ENCODE measurements around the gene ZBTB7C. TPM values are rescaled to one million over a fixed set of nuclear protein-coding genes. Genes with fewer than 3 reads are reported as not detected.
A peak's percentile ranks its signal among the peaks of the same experiment; 100 is the strongest.

The ZBTB7C gene
- polyA plus RNA-seq, 1 donor = 1.7 TPM

DNA sequence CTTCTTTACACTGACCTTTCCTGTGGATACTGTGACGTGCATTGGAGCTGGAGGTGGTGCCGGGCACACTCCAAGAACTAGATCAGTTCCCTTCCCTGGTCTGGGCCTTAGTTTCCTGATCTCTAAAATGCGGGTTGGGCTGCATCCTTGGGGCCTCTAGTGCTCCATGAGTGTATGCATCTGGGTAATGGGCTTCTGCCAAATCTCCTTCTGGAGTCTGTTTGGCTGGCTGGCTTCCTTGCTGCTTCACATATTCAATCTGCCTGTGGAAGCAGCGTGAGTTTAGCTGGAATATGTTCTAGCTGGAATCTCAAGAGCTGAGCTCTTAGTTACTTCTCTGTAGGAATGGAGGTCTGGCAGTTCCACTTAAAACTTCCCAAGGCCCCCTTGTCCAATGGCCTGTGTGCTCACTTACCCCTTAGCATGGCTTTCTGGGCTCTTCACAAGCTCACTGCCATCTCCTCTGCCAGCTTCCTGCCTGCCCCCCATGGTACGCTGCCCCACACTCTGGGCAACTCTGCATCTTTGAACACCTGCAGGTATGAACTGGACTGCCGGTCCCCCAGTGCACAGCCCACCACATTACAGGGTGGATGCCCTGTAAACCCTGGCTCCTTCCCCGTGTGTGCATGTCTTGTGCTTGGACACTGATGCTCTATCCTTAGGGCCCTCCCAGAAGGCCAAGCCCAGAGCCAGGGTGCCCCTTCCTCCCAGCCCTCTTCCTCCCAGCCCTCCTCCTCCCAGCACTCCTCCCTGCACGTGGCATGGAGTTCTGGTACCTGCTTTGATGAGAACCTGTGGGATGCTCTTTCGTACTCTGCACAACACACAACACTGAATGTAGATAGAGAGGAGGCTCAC lies 375.2 kb downstream of the ZBTB7C start:
- no peaks in the 10 kb centered on the region for H3K36me3 ChIP-seq (ENCODE audit: control insufficient read depth, insufficient read depth, low read length)
- H3K4me3 ChIP-seq (ENCODE audit: low read length) = no peak overlapping the region
- no CpG with 5 or more reads among the region's 9 CpGs for WGBS (ENCODE audit: insufficient coverage, low lambda C conversion rate)
- no peak for DNase-seq
- H3K27me3 ChIP-seq (ENCODE audit: control insufficient read depth, insufficient read depth, low read length) = no peaks in the 10 kb centered on the region
- H3K4me1 ChIP-seq (ENCODE audit: control insufficient read depth, insufficient read depth, low read length) = no peaks in the 10 kb centered on the region
- no peak overlapping the region for H3K27ac ChIP-seq (ENCODE audit: low read length)
- H3K9me3 ChIP-seq (ENCODE audit: control insufficient read depth, low read depth, low read length) = no peaks in the 10 kb centered on the region

GRCh38 chr18:48032876-48033789 lies 376.1 kb downstream of the ZBTB7C start:
- Histone ChIP-seq H3K36me3 (ENCODE audit: control insufficient read depth, insufficient read depth, low read length) (no peaks in the 10 kb centered on the region), H3K4me1 (ENCODE audit: control insufficient read depth, insufficient read depth, low read length) (no peaks in the 10 kb centered on the region), H3K27ac (ENCODE audit: low read length) (no peak overlapping the region), H3K9me3 (ENCODE audit: control insufficient read depth, low read depth, low read length) (no peaks in the 10 kb centered on the region), H3K4me3 (ENCODE audit: low read length) (no peak overlapping the region), H3K27me3 (ENCODE audit: control insufficient read depth, insufficient read depth, low read length) (no peaks in the 10 kb centered on the region)
- DNase-seq = no peak
- WGBS (ENCODE audit: insufficient coverage, low lambda C conversion rate) = no CpG with 5 or more reads among the region's 3 CpGs

DNA sequence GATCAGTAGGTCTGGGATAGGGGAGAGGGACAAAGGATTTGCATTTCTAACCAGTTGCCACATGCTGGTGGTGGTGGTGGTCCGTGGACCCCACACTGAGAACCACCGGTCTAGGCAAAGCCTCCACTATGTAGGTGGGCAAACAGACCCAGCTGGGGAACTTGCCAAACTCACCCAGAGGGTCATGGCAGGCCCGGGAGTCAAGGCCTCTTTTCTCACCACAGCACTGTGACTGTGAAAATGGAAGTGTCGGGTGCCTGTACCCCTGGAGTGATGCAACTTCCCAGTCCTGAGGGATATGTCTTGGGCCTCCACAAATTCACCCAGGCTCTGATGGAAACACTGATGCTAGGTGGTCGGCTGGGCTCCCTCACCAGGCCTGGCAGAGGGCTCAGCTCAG lies 377.5 kb downstream of the ZBTB7C start:
- Histone ChIP-seq H3K27ac (ENCODE audit: low read length) (no peak overlapping the region), H3K36me3 (ENCODE audit: control insufficient read depth, insufficient read depth, low read length) (no peaks in the 10 kb centered on the region), H3K9me3 (ENCODE audit: control insufficient read depth, low read depth, low read length) (no peaks in the 10 kb centered on the region), H3K27me3 (ENCODE audit: control insufficient read depth, insufficient read depth, low read length) (no peaks in the 10 kb centered on the region), H3K4me3 (ENCODE audit: low read length) (no peak overlapping the region), H3K4me1 (ENCODE audit: control insufficient read depth, insufficient read depth, low read length) (no peaks in the 10 kb centered on the region)
- WGBS (ENCODE audit: insufficient coverage, low lambda C conversion rate) = no CpG with 5 or more reads among the region's 5 CpGs
- DNase-seq = no peak

- Histone ChIP-seq H3K36me3 (ENCODE audit: control insufficient read depth, insufficient read depth, low read length) (no peaks in the 10 kb centered on the region), H3K27me3 (ENCODE audit: control insufficient read depth, insufficient read depth, low read length) (no peaks in the 10 kb centered on the region), H3K27ac (ENCODE audit: low read length) (no peak overlapping the region), H3K4me3 (ENCODE audit: low read length) (no peak overlapping the region), H3K4me1 (ENCODE audit: control insufficient read depth, insufficient read depth, low read length) (no peaks in the 10 kb centered on the region), H3K9me3 (ENCODE audit: control insufficient read depth, low read depth, low read length) (no peaks in the 10 kb centered on the region)
- DNase-seq = peak; percentile 61 to 63
- no CpG with 5 or more reads among the region's 4 CpGs for WGBS (ENCODE audit: insufficient coverage, low lambda C conversion rate)
Measured at GRCh38 chr18:48030616-48031480, 378.3 kb downstream of the ZBTB7C start.

DNA sequence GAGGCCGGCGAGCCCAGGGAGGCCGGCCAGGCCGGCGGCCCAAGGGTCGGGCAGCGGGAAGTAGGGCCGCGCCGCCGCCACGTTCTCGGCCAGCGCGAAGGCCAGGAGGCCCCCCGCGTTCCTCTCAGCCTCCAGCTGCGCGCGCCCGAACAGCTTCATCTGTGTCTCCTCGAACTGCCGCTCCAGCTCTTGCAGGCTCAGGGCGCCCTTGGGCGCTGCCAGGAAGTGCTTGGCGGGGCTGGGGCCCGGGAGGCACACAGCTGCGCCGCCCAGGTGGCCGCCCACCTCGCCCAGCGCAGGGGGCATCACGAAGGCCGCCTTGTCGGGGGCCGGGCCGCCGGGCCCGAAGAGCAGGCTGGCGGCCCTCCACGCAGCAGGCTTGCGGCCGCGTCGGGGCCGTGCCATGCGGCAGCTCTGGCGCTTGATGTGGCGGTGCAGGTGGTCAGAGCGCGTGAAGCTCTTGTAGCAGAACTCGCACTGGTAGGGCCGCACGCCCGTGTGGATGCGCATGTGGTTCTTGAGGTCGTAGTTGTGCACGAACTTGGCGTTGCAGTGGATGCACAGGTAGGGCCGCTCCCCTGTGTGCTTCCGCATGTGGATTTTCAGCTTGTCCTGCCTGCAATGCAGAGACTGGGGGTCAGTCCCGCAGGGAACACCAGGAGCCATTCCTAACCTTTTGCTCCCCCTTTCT lies 379.7 kb downstream of the ZBTB7C start:
- Histone ChIP-seq H3K27me3 (ENCODE audit: control insufficient read depth, insufficient read depth, low read length) (no peaks in the 10 kb centered on the region), H3K36me3 (ENCODE audit: control insufficient read depth, insufficient read depth, low read length) (no peaks in the 10 kb centered on the region), H3K9me3 (ENCODE audit: control insufficient read depth, low read depth, low read length) (no peaks in the 10 kb centered on the region), H3K27ac (ENCODE audit: low read length) (no peak overlapping the region), H3K4me3 (ENCODE audit: low read length) (no peak overlapping the region), H3K4me1 (ENCODE audit: control insufficient read depth, insufficient read depth, low read length) (no peaks in the 10 kb centered on the region)
- no CpG with 5 or more reads among the region's 62 CpGs for WGBS (ENCODE audit: insufficient coverage, low lambda C conversion rate)
- no peak for DNase-seq

- Histone ChIP-seq H3K27ac (ENCODE audit: low read length) (no peak overlapping the region), H3K9me3 (ENCODE audit: control insufficient read depth, low read depth, low read length) (no peaks in the 10 kb centered on the region), H3K27me3 (ENCODE audit: control insufficient read depth, insufficient read depth, low read length) (no peaks in the 10 kb centered on the region), H3K36me3 (ENCODE audit: control insufficient read depth, insufficient read depth, low read length) (no peaks in the 10 kb centered on the region), H3K4me1 (ENCODE audit: control insufficient read depth, insufficient read depth, low read length) (peaks cover 1% of the 10 kb centered on the region), H3K4me3 (ENCODE audit: low read length) (no peak overlapping the region)
- WGBS (ENCODE audit: insufficient coverage, low lambda C conversion rate) = no CpG with 5 or more reads among the region's 4 CpGs
- DNase-seq = no peak
Measured at GRCh38 chr18:48028696-48029095, 380.5 kb downstream of the ZBTB7C start.

- Histone ChIP-seq H3K4me1 (ENCODE audit: control insufficient read depth, insufficient read depth, low read length) (peaks cover 4% of the 10 kb centered on the region), H3K27me3 (ENCODE audit: control insufficient read depth, insufficient read depth, low read length) (no peaks in the 10 kb centered on the region), H3K9me3 (ENCODE audit: control insufficient read depth, low read depth, low read length) (no peaks in the 10 kb centered on the region), H3K27ac (ENCODE audit: low read length) (no peak overlapping the region), H3K36me3 (ENCODE audit: control insufficient read depth, insufficient read depth, low read length) (no peaks in the 10 kb centered on the region), H3K4me3 (ENCODE audit: low read length) (no peak overlapping the region)
- WGBS (ENCODE audit: insufficient coverage, low lambda C conversion rate) = no CpG with 5 or more reads among the region's 6 CpGs
- no peak for DNase-seq
Measured at GRCh38 chr18:48028081-48028480, 381.1 kb downstream of the ZBTB7C start.

GRCh38 chr18:48027401-48027963 lies 381.7 kb downstream of the ZBTB7C start:
- H3K4me3 ChIP-seq (ENCODE audit: low read length) = no peak overlapping the region
- H3K36me3 ChIP-seq (ENCODE audit: control insufficient read depth, insufficient read depth, low read length) = no peaks in the 10 kb centered on the region
- no CpG with 5 or more reads among the region's 7 CpGs for whole genome bisulfite sequencing (ENCODE audit: insufficient coverage, low lambda C conversion rate)
- DNase-seq = no peak
- no peak overlapping the region for H3K27ac ChIP-seq (ENCODE audit: low read length)
- H3K9me3 ChIP-seq (ENCODE audit: control insufficient read depth, low read depth, low read length) = no peaks in the 10 kb centered on the region
- peaks cover 4% of the 10 kb centered on the region for H3K4me1 ChIP-seq (ENCODE audit: control insufficient read depth, insufficient read depth, low read length)
- H3K27me3 ChIP-seq (ENCODE audit: control insufficient read depth, insufficient read depth, low read length) = peaks cover 2% of the 10 kb centered on the region

DNA sequence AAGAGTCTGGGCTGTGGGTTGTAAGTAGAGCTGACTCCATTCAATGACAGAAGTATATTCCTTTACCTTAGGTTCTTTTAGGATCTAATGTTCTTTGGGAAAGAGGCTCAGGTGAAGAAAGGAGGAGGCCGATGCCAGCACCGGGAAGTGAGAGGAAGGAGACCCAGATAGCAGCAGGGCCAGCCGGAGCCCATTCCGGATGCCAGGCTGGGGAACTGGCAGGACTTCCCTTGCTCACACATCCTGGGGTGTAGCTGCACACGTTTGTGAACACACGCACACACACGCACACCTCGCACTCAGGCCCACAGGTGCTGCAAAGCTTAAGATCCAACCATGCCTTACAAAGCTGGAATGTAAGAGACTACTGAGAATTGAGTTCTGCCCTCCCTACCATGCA lies 383.0 kb downstream of the ZBTB7C start:
- Histone ChIP-seq H3K27ac (ENCODE audit: low read length) (no peak overlapping the region), H3K9me3 (ENCODE audit: control insufficient read depth, low read depth, low read length) (no peaks in the 10 kb centered on the region), H3K4me3 (ENCODE audit: low read length) (no peak overlapping the region), H3K4me1 (ENCODE audit: control insufficient read depth, insufficient read depth, low read length) (peaks cover 4% of the 10 kb centered on the region), H3K27me3 (ENCODE audit: control insufficient read depth, insufficient read depth, low read length) (peaks cover 13% of the 10 kb centered on the region), H3K36me3 (ENCODE audit: control insufficient read depth, insufficient read depth, low read length) (no peaks in the 10 kb centered on the region)
- DNase-seq = no peak
- no CpG with 5 or more reads among the region's 8 CpGs for WGBS (ENCODE audit: insufficient coverage, low lambda C conversion rate)

Data from large intestine (tissue), 3 donors.